Measurements from ENCODE around the gene CLDN20.
"Not testable (repeated sequence)": the region's sequence is repeated elsewhere in the genome, so short reads cannot be mapped to it uniquely, and the experiment has no call there.

The CLDN20 gene

GRCh38 chr6:155245193-155245592 is 18.6 kb upstream of the CLDN20 start:
- no peak for DNase-seq (ENCODE audit: low spot score)

- no peak for DNase-seq (ENCODE audit: low spot score)
Measured at GRCh38 chr6:155245831-155246230, 18.0 kb upstream of the CLDN20 start.

- DNase-seq (ENCODE audit: low spot score) = no peak
Measured at GRCh38 chr6:155246825-155247224, 17.0 kb upstream of the CLDN20 start.

DNA sequence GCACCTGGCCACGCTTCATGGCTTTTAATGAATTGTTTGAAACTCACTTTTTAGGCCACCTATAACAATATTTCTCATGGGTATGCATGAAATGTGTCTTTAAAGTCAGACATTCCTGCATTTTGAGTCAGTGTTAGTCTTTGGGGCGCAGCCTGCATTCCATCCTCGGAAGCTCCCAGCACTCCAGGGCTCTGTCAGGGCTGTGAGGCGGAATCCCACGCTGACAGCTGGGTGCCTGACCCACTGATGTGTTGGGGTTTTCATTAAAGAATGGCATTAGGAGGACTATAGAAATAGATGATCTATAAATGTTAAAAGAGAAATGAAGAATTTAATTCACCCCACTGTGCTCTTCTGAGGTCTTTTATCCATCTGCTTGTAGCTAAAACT is 16.2 kb upstream of the CLDN20 start:
- no peak for DNase-seq (ENCODE audit: low spot score)

GRCh38 chr6:155248008-155249001 is 15.5 kb upstream of the CLDN20 start:
- peak; percentile 66 for DNase-seq (ENCODE audit: low spot score)

DNA sequence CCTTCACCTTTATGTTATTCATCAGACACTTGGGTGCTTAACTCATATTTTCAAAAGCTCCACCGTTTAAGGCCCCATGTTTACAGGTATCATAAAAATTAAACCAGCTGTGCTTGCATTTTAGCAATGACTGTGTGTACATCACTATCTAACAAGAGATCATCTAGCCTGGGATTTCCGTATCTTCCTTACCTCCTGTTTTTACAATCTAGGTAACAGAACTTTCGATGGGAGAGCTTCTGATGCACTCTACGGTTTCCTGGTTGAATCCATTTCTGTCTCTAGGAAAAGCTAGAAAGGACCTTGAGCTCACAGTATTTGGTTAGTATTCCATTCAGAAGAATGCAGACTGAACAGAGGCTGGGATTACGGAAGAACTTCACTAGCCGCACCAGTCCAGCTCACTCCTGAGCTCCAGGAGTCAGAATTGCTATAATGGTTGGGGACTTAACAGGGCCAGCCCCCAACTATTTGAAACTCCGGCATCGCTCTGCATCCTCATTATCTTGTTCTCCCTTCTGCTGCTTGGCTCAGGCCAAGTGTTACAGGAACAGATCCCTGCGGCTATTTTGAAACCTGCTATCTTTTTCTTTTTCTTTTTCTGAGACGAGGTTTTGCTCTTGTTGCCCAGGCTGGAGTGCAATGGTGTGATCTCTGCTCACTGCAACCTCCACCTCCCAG is 13.0 kb upstream of the CLDN20 start:
- DNase-seq (ENCODE audit: low spot score) = no peak

GRCh38 chr6:155252581-155252980 is 11.2 kb upstream of the CLDN20 start:
- DNase-seq (ENCODE audit: low spot score) = no peak

DNA sequence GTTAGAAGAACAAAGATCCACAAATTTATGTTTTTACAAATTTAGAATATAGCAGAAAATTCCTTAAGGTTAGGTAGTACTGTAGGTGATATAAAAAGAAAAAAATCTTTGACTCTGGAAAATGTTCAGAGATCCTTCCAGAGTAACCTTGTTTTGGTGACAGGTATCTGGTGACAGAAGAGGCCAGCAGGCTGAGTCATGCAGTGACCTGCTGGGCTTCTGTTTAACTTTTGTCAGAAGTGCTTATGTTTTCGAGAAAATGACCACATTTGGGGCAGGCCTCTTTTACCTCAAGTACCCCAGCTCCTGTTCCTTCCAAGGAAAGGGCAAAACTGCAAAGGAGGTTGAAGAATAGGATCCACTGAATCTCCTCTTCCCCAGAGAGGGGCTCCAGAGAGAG is 10.5 kb upstream of the CLDN20 start:
- DNase-seq (ENCODE audit: low spot score) = no peak

- no peak for DNase-seq (ENCODE audit: low spot score)
Measured at GRCh38 chr6:155254139-155254538, 9.7 kb upstream of the CLDN20 start.

DNA sequence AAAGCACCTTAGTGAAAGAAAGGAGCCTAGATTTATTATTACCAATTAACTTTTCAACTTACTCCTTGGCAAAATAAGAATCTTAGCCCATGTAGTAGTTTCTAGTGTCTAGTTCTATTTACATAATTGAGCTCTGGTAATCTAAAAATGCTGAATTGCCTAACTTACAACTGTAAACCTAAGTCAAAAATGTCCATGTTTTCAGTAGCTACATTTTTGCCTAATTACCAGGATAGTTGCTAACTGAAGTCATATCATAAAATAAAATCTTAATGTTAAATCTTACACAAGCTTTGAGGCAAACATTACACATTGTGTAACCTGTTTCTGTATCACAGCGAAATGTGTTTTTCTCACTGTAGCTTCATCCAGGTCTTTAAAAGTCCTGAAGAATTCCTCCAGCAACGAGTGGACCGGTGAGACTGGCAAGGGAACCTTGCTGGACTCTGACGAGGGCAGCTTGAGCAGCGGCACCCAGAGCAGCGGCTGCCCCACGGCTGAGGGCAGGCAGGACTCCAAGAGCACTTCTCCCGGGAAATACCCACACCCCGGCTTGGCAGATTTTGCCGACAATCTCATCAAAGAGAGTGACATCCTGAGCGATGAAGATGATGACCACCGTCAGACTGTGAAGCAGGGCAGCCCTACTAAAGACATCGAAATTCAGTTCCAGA is 7.6 kb upstream of the CLDN20 start:
- no peak for DNase-seq (ENCODE audit: low spot score)

GRCh38 chr6:155257796-155258195 is 6.0 kb upstream of the CLDN20 start:
- no peak for DNase-seq (ENCODE audit: low spot score)

GRCh38 chr6:155259204-155259603 is 4.6 kb upstream of the CLDN20 start:
- DNase-seq (ENCODE audit: low spot score) = no peak

- no peak for DNase-seq (ENCODE audit: low spot score)
Measured at GRCh38 chr6:155259897-155260296, 3.9 kb upstream of the CLDN20 start.

- DNase-seq (ENCODE audit: low spot score) = no peak
Measured at GRCh38 chr6:155260686-155261085, 3.1 kb upstream of the CLDN20 start.

GRCh38 chr6:155261111-155261900 is 2.5 kb upstream of the CLDN20 start:
- no peak for DNase-seq (ENCODE audit: low spot score)

DNA sequence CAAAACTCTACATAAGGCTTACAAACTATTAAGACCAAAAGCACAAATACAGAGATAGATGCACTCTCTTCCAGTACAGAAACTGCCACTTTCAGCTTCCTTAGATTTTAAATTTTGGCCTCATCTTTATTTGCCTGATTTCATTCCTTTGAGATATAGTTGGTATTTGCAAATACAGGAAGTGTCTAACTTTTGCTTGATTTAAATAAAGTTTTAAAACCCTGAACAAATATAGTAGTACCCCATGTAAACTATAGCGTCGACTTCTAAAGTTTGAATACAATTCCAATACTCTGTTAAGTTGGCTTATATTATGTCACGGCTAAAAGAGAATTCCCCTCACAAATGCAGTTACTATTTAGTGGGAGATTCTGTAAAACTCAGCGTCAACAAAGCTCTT is 1.2 kb upstream of the CLDN20 start:
- no peak for DNase-seq (ENCODE audit: low spot score)

DNA sequence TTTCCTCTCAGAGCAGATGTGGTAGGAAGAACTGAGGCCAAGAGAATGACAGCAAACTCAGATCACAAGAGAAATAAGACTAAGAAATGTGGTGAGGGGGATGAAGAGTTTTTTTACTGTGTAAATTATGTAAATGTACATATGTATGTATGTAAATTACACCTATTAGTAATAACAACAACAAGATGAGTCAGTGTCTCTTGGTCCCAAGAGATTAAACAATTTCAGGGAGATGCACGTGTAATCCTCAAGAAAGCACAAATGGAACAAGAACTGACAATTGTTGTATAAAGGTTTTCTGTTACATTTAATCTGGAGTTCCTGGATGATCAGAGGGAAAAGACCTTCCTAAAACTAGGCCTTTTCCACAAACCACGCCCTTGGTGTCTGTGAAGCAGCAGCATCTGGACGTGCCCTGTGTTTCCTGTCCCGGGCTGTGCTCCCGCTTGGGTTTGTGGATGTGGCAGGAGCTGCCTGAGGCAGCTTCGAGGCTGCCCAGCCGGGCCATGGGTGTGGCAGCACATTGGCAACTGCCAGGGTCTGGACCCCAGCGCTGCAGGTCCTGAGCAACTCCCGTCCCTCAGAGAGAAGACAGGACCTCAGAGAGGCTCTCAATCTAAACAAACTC is 994 bp downstream of the CLDN20 start:
- DNase-seq (ENCODE audit: low spot score) = no peak

GRCh38 chr6:155265843-155266535 is 2.2 kb downstream of the CLDN20 start:
- DNase-seq (ENCODE audit: low spot score) = no peak

DNA sequence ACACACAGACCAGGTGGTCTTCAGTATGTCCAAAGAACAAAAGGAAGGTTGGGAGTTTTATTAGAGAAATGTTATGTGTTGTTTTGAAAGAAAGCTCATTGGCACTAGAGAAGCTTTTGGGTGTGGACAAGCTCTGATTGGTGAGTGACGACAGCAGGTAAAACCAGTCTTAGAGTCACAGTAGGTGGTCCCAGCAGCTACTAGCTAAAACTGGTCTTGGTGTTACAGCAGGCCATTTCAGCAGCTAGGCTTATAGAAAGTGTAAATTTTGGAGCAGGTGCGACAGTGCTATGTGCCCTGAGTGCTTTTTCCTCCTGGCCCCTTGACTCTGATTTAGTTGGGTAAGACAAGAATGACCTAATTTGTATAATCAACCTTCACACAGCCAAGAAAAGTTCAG is 3.6 kb downstream of the CLDN20 start:
- DNase-seq (ENCODE audit: low spot score) = no peak

GRCh38 chr6:155268088-155268867 is 4.5 kb downstream of the CLDN20 start:
- not testable (repeated sequence) for DNase-seq (ENCODE audit: low spot score)
